Aorta (tissue), 5 donors: ENCODE results near the gene IL1RAPL2. TPM values are rescaled to one million over a fixed set of nuclear protein-coding genes. Genes with fewer than 3 reads are reported as not detected.
"Not testable (repeated sequence)": the region's sequence is repeated elsewhere in the genome, so short reads cannot be mapped to it uniquely, and the experiment has no call there.

Experiments used
- ATAC-seq: fragments of 200-7000 bp; cut with Tn5 transposase; one replicate; pipeline ENCODE4 v1.9.1; 2022; ENCODE audit warnings: moderate library complexity; ENCODE audit not compliant: low FRiP score
- DNase-seq, 2 donors: peaks; one replicate each; pipeline ENCODE4 v3.0.0-alpha.2; 2020
- H3K27ac ChIP-seq, 2 donors: one replicate each; pipeline ENCODE4 v1.5.1; 2013; ENCODE audit warnings: low read length in 2 of 2, mild to moderate bottlenecking in 2 of 2, moderate library complexity in 2 of 2, control low read depth in 1 of 2, inconsistent platforms in 1 of 2, low read depth in 1 of 2
- H3K27me3 ChIP-seq, 2 donors: one replicate each; pipeline ENCODE4 v1.6.1; 2013; ENCODE audit warnings: control low read depth in 1 of 2, low read length in 1 of 2, mild to moderate bottlenecking in 1 of 2, moderate library complexity in 1 of 2; ENCODE audit not compliant: insufficient read depth in 2 of 2, control insufficient read depth in 1 of 2
- H3K36me3 ChIP-seq, 2 donors: one replicate each; pipeline ENCODE4 v1.6.1; 2013; ENCODE audit warnings: control low read depth in 1 of 2, low read length in 1 of 2, mild to moderate bottlenecking in 1 of 2; ENCODE audit not compliant: insufficient read depth in 2 of 2, control insufficient read depth in 1 of 2
- H3K4me1 ChIP-seq, 2 donors: one replicate each; pipeline ENCODE4 v1.6.1; 2013; ENCODE audit warnings: low read length in 2 of 2, control low read depth in 1 of 2, mild to moderate bottlenecking in 1 of 2, moderate library complexity in 1 of 2; ENCODE audit not compliant: insufficient read depth in 2 of 2, control insufficient read depth in 1 of 2
- H3K4me3 ChIP-seq, 2 donors: one replicate each; pipeline ENCODE4 v1.5.1; 2013; ENCODE audit warnings: low read length in 2 of 2, control low read depth in 1 of 2, mild to moderate bottlenecking in 1 of 2
- H3K9me3 ChIP-seq: one replicate; pipeline ENCODE4 v1.6.1; 2013; ENCODE audit warnings: mild to moderate bottlenecking, low read length; ENCODE audit not compliant: control insufficient read depth
- WGBS, 2 donors: extraction: QIAGEN DNeasy Blood & Tissue Kit; methylation state at CpG; one replicate each; pipeline ENCODE4 v1.1.7; 2013; 5-methylcytosine and 5-hydroxymethylcytosine counted together
- intact Hi-C, 2 donors: fragments of 100-400 bp; cut with DNase I; formaldehyde crosslinking; loops; one replicate each; pipeline versions ENCODE4 v1.14.2 to v1.15.0; 2022
- polyA plus RNA-seq, 2 donors: library from polyadenylated mRNA; stranded (reverse); fragments of 200-250 nt; gene quantifications; one replicate each; pipeline ENCODE4 v1.2.3, GENCODE V29; 2013
- total RNA-seq, 2 donors: library from RNA; stranded (reverse); fragmentation: NEBNext Ultra II Directional; extraction: Animal tissue kit (Norgen Biotek cat#: 25700); gene quantifications; one replicate each; pipeline ENCODE4 v1.2.1, GENCODE V29; 2021
- donor health status: healthy with polysubstance abuse.
- donor health status: Bipolar disorder and iron deficiency.
- donor health status: DM: no; HTN: no; CAD: no.
- donor health status: DM: no; HTN: no; CAD: no.
- donor health status: DM: yes; HTN: yes; CAD: no.

Gene IL1RAPL2
- total and polyA plus RNA-seq, 4 donors, result not detected

- Histone ChIP-seq H3K27ac (no peak overlapping the region), H3K27me3 (no peaks in the 10 kb centered on the region), H3K4me3 (no peak overlapping the region), H3K4me1 (no peaks in the 10 kb centered on the region), H3K9me3 (no peaks in the 10 kb centered on the region), H3K36me3 (no peaks in the 10 kb centered on the region)
- no peak for ATAC-seq
- intact Hi-C loops, result no loop called here
- DNase-seq, result no peak
- WGBS, 2 donors, result 83 to 95% methylated on average over 1 of the region's 1 CpG
Observed at GRCh38 chrX:104852241-104852640, 286.2 kb downstream of the IL1RAPL2 start.

- ATAC-seq, result no peak
- intact Hi-C loops, result no loop called here
- no peak overlapping the region for H3K27ac ChIP-seq
Observed at GRCh38 chrX:104854188-104854587, 288.2 kb downstream of the IL1RAPL2 start.

GRCh38 chrX:104854790-104855340 is 288.9 kb downstream of the IL1RAPL2 start:
- Histone ChIP-seq H3K9me3 (no peaks in the 10 kb centered on the region), H3K27ac (no peak overlapping the region), H3K27me3 (no peaks in the 10 kb centered on the region), H3K4me3 (no peak overlapping the region), H3K36me3 (no peaks in the 10 kb centered on the region), H3K4me1 (no peaks in the 10 kb centered on the region)
- no peak for DNase-seq
- WGBS, 2 donors, result 16 to 40% methylated on average over 3 of the region's 3 CpGs
- intact Hi-C loops, result no loop called here
- ATAC-seq, result no peak

More at GRCh38 chrX:104854188-104854587, 288.2 kb downstream of the IL1RAPL2 start:
- Histone ChIP-seq H3K9me3 (no peaks in the 10 kb centered on the region), H3K36me3 (no peaks in the 10 kb centered on the region), H3K27me3 (no peaks in the 10 kb centered on the region), H3K4me1 (no peaks in the 10 kb centered on the region), H3K4me3 (no peak overlapping the region)
- no peak for DNase-seq

- intact Hi-C loops, result no loop called here
- Histone ChIP-seq H3K4me3 (no peak overlapping the region), H3K4me1 (peaks cover 0 to 4% of the 10 kb centered on the region in 2 donors), H3K27ac (peak overlapping the region in 1 of 2 donors; percentile 19), H3K9me3 (no peaks in the 10 kb centered on the region), H3K27me3 (no peaks in the 10 kb centered on the region), H3K36me3 (no peaks in the 10 kb centered on the region)
- WGBS, 2 donors, result 36 to 47% methylated on average over 2 of the region's 2 CpGs
- ATAC-seq (no peak), DNase-seq (no peak)
Observed at GRCh38 chrX:104863466-104863865, 297.5 kb downstream of the IL1RAPL2 start.

- Histone ChIP-seq H3K4me1 (peaks cover 0 to 4% of the 10 kb centered on the region in 2 donors), H3K27ac (no peak overlapping the region), H3K4me3 (no peak overlapping the region), H3K27me3 (no peaks in the 10 kb centered on the region), H3K9me3 (no peaks in the 10 kb centered on the region), H3K36me3 (no peaks in the 10 kb centered on the region)
- WGBS, 2 donors, result 5 to 15% methylated on average over 4 of the region's 4 CpGs
- DNase-seq (no peak), ATAC-seq (no peak)
- intact Hi-C loops, result no loop called here
Observed at GRCh38 chrX:104864296-104864695, 298.3 kb downstream of the IL1RAPL2 start.

GRCh38 chrX:104877504-104877903 is 311.5 kb downstream of the IL1RAPL2 start:
- whole genome bisulfite sequencing, 2 donors, result 83 to 88% methylated on average over 1 of the region's 1 CpG
- Histone ChIP-seq H3K4me1 (no peaks in the 10 kb centered on the region), H3K27ac (no peak overlapping the region), H3K36me3 (no peaks in the 10 kb centered on the region), H3K4me3 (no peak overlapping the region), H3K9me3 (no peaks in the 10 kb centered on the region), H3K27me3 (no peaks in the 10 kb centered on the region)
- DNase-seq, result no peak
- ATAC-seq, result no peak
- intact Hi-C loops, result no loop called here

GRCh38 chrX:104902070-104902469 is 336.1 kb downstream of the IL1RAPL2 start:
- ATAC-seq (no peak), DNase-seq (no peak)
- Histone ChIP-seq H3K4me3 (no peak overlapping the region), H3K27me3 (no peaks in the 10 kb centered on the region), H3K9me3 (no peaks in the 10 kb centered on the region), H3K27ac (no peak overlapping the region), H3K36me3 (no peaks in the 10 kb centered on the region), H3K4me1 (no peaks in the 10 kb centered on the region)
- 52 to 74% methylated on average over 4 of the region's 4 CpGs for WGBS, 2 donors
- intact Hi-C loops, result no loop called here

GRCh38 chrX:104909694-104910093 is 343.7 kb downstream of the IL1RAPL2 start:
- H3K27ac ChIP-seq, H3K9me3 ChIP-seq, DNase-seq, ATAC-seq, H3K36me3 ChIP-seq, H3K4me3 ChIP-seq, H3K27me3 ChIP-seq, H3K4me1 ChIP-seq, intact Hi-C loops: not testable (repeated sequence)
- 28% methylated on average over 10 of the region's 10 CpGs for WGBS, 2 donors

GRCh38 chrX:104913348-104913747 is 347.3 kb downstream of the IL1RAPL2 start:
- Histone ChIP-seq H3K9me3 (no peaks in the 10 kb centered on the region), H3K36me3 (no peaks in the 10 kb centered on the region), H3K4me1 (no peaks in the 10 kb centered on the region), H3K27ac (no peak overlapping the region), H3K4me3 (no peak overlapping the region), H3K27me3 (no peaks in the 10 kb centered on the region)
- intact Hi-C loops, result no loop called here
- ATAC-seq (no peak), DNase-seq (no peak)
